ENCODE results near the gene RAB1A.

GRCh38 chr2:65072181-65072970 lies 57.5 kb downstream of the RAB1A start:
- TF ChIP-seq POLR2A (IDR thresholded peaks at IDR 0.05), result no peak
- TF ChIP-seq CTCF (IDR thresholded peaks at IDR 0.05), result no peak

All from esophagus squamous epithelium (tissue), 4 donors.